ENCODE results near the gene CADPS. TPM values are rescaled to one million over a fixed set of nuclear protein-coding genes. Genes with fewer than 3 reads are reported as not detected.

Gene CADPS
- total RNA-seq, 1 experiment from 2014 or later: 7.0 TPM

GRCh38 chr3:62686503-62687294 is 188.5 kb downstream of the CADPS start:
- peaks cover 3% of the 10 kb centered on the region; the same call in 1 of the 2 replicates for H3K27me3 Mint-ChIP-seq (ENCODE audit: low read depth)

More at GRCh38 chr3:62686503-62687294, 188.5 kb downstream of the CADPS start:
- ChIA-PET CTCF (interaction anchor here (1.0 kb wide), 1 partner anchor 187 kb away, joined by 3 read pairs; no protein-coding TSS in a partner anchor), POLR2A (no interaction called here)
- DNase-seq (ENCODE audit: low spot score): no peak
- no peak for ATAC-seq
- H3K4me3 Mint-ChIP-seq: no peak overlapping the region
- TF ChIP-seq ZBTB21 (CRISPR knock-in tag; IDR thresholded peaks at IDR 0.05; ENCODE audit: borderline replicate concordance) (no peak), USF1 (CRISPR knock-in tag; IDR thresholded peaks at IDR 0.05) (no peak), ZNF423 (CRISPR knock-in tag; IDR thresholded peaks at IDR 0.05) (no peak), IRF1 (CRISPR knock-in tag; IDR thresholded peaks at IDR 0.05) (no peak), SMAD4 (CRISPR knock-in tag; IDR thresholded peaks at IDR 0.05) (no peak), MAX (CRISPR knock-in tag; IDR thresholded peaks at IDR 0.05) (no peak), PREB (CRISPR knock-in tag; IDR thresholded peaks at IDR 0.05; ENCODE audit: borderline replicate concordance) (no peak), NFE2L1 (CRISPR knock-in tag; IDR thresholded peaks at IDR 0.05) (no peak), FOXP4 (CRISPR knock-in tag; IDR thresholded peaks at IDR 0.05) (no peak), CBFB (CRISPR knock-in tag; IDR thresholded peaks at IDR 0.05; ENCODE audit: low read depth) (no peak), STAT6 (CRISPR knock-in tag; conservative IDR thresholded peaks at IDR 0.05; ENCODE audit: low read depth) (no peak), CTCF (IDR thresholded peaks at IDR 0.05) (no peak)
- H3K4me1 Mint-ChIP-seq: peaks cover 11% of the 10 kb centered on the region
- no peaks in the 10 kb centered on the region for H3K9me3 Mint-ChIP-seq
- no peaks in the 10 kb centered on the region for H3K36me3 Mint-ChIP-seq
- no peak overlapping the region; the same call in 1 of the 2 replicates for H3K27ac Mint-ChIP-seq
